Inflammatory macrophage treated with lipopolysaccharide for 1 hour (primary cell): ENCODE measurements around the gene LARGE2.

Experiments
- DNase-seq, 2 donors: peaks; one replicate each; pipeline ENCODE4 v3.0.0-alpha.2; 2020 to 2022

The LARGE2 gene

GRCh38 chr11:45917286-45917622 lies 5.2 kb upstream of the LARGE2 start:
- no peak for DNase-seq

- peak; percentile 98 to 99 for DNase-seq
Measured at GRCh38 chr11:45917623-45918330, 4.7 kb upstream of the LARGE2 start, which contains the start of gene PEX16. PEX16 (minus strand) TSS chr11:45917877; CDS start chr11:45917811, 66 bp downstream.

- DNase-seq, result peak; percentile 64 to 84
Measured at GRCh38 chr11:45918331-45918941, 4.0 kb upstream of the LARGE2 start.

- DNase-seq, result no peak
Measured at GRCh38 chr11:45918962-45919675, 3.3 kb upstream of the LARGE2 start.

- no peak for DNase-seq
Measured at GRCh38 chr11:45919806-45920530, 2.5 kb upstream of the LARGE2 start.

- no peak for DNase-seq
Measured at GRCh38 chr11:45920531-45921477, 1.7 kb upstream of the LARGE2 start.

DNA sequence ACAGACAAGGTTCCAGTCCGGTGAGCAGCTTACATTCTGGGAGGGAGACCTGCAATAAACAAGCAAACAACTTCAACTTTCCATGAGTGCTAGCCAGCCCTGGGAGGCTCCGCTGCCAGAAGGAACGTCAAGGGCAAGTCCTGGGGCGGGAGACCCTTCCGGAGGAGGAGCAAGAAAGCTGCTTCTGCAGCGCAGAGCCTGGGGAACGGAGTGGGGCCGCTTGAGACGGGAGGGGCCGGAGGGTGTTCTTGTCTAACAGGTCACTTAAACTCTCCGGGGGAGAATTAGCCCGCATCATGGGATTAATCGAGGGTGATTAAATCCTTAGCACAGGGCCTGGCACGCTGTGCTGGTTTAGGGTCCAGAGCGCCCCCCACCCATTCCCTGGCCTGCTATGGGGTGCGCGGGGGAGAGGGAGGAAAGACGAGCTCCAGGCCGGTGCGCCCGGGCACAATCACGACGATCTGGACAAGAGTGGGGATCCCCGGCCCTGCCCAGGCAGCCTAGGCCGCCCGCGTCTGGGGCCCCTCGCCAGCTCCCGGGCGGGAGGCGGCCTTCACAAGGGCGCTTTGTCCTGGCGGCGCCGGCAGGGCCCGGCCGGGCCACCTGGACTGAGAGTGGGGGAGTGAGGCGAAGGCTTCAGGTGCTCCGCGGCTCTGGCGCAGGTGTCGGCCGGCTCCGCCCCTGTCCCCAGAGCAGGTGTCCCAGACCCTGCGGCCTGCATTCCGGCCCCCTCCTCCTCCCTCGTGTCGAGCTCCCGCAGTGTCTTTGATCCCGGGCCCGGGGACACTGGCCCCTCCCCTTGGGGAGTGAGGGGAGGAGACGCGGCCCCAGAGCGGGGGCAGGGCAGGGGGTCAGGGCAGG lies 663 bp upstream of the LARGE2 start:
- DNase-seq, result no peak

- DNase-seq, result no peak
Measured at GRCh38 chr11:45924036-45924915, 1.8 kb downstream of the LARGE2 start.

- no peak for DNase-seq
Measured at GRCh38 chr11:45924927-45925326, 2.5 kb downstream of the LARGE2 start.

GRCh38 chr11:45925550-45925949 lies 3.1 kb downstream of the LARGE2 start:
- DNase-seq, result no peak

DNA sequence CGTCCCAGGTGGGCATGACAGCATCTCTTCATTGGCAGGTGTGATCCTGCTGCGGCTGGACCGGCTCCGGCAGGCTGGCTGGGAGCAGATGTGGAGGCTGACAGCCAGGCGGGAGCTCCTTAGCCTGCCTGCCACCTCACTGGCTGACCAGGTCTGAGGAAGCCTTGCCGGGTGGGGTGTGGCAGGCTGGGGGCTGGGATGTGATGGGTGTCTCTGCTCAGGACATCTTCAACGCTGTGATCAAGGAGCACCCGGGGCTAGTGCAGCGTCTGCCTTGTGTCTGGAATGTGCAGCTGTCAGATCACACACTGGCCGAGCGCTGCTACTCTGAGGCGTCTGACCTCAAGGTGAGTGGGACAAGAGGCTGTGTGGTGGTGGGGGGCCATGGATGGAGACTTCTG lies 3.5 kb downstream of the LARGE2 start:
- DNase-seq, result no peak

- no peak for DNase-seq
Measured at GRCh38 chr11:45926536-45927331, 4.3 kb downstream of the LARGE2 start.

GRCh38 chr11:45927332-45927683 lies 4.9 kb downstream of the LARGE2 start:
- no peak for DNase-seq

DNA sequence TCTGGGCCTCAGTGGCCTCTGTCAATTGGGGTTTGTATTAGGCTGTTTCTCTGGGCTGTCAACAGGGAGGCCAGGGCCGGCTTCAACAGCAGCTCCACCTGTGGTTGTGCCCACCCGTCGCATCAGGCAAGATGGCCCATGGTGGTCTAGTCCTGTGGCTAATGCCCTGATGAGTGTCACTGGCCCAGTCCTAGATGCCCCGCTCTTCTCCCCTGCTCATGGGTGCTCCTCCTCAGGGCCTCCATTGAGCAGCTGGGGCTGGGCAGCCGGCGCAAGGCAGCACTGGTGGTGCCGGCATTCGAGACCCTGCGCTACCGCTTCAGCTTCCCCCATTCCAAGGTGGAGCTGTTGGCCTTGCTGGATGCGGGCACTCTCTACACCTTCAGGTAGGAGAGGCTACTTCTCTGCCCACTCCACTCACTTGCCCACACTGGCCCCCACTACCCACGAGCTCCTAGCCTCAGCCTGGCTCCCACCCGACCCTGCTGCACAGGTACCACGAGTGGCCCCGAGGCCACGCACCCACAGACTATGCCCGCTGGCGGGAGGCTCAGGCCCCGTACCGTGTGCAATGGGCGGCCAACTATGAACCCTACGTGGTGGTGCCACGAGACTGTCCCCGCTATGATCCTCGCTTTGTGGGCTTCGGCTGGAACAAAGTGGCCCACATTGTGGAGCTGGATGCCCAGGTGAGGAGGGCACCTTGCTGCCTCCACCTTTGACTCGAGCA lies 5.4 kb downstream of the LARGE2 start:
- DNase-seq, result no peak

DNA sequence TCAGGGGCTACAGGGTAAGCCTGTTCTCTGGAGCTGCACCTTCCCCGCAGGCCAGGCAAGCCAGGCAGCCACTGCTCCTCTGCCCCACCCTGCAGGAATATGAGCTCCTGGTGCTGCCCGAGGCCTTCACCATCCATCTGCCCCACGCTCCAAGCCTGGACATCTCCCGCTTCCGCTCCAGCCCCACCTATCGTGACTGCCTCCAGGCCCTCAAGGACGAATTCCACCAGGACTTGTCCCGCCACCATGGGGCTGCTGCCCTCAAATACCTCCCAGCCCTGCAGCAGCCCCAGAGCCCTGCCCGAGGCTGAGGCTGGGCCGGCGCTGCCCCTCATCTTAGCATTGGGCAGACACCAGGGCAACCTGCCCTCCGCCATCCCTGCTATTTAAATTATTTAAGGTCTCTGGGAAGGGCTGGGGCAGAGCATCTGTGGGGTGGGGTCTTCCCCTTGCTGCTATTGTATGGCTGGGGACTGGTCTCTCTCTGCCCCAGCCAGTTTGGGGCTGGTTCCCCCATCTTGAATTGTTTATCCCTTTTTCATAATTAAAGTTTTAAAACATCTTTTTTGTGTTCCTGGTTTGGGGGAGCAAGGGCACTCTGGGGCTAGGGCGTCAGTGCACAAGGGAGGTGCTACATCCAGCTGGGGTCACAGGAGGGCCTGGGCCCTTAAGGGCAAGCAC lies 6.2 kb downstream of the LARGE2 start:
- DNase-seq, result no peak

- no peak for DNase-seq
Measured at GRCh38 chr11:45929486-45930030, 7.1 kb downstream of the LARGE2 start.

- DNase-seq, result no peak
Measured at GRCh38 chr11:45930031-45930794, 7.8 kb downstream of the LARGE2 start.
